COLO829 (cell line): ENCODE results near the gene CGB1.
A peak's percentile ranks its signal among the peaks of the same experiment; 100 is the strongest.
"Not testable (repeated sequence)": the region's sequence is repeated elsewhere in the genome, so short reads cannot be mapped to it uniquely, and the experiment has no call there.

ENCODE experiments used
- DNase-seq: peaks from one replicate; pipeline ENCODE4 v3.0.0; 2012; ENCODE audit warnings: low spot score

Gene CGB1

GRCh38 chr19:49036815-49037214 lies at the start of gene CGB1:
TSS of gene CGB1 (minus strand) at chr19:49036895. CDS start at chr19:49036711, 184 bp downstream.
- DNase-seq = peak; percentile 64

- no peak for DNase-seq
These were observed 49.6 kb upstream of the CGB1 start for GRCh38 chr19:49086296-49086695.

- no peak for DNase-seq
These were observed 49.2 kb upstream of the CGB1 start for GRCh38 chr19:49085868-49086232.

- peak; percentile 100 for DNase-seq
These were observed 48.5 kb upstream of the CGB1 start, which contains the start of gene SNRNP70 for GRCh38 chr19:49085020-49085867. TSS of gene SNRNP70 (plus strand) at chr19:49085451. CDS start at chr19:49086415, 964 bp downstream.

GRCh38 chr19:49084206-49085019 lies 47.7 kb upstream of the CGB1 start:
- DNase-seq = no peak

GRCh38 chr19:49081273-49081672 lies 44.6 kb upstream of the CGB1 start:
- DNase-seq = no peak

- no peak for DNase-seq
These were observed 43.7 kb upstream of the CGB1 start for GRCh38 chr19:49080392-49080791.

GRCh38 chr19:49074869-49075268 lies 38.2 kb upstream of the CGB1 start:
- DNase-seq = not testable (repeated sequence)

GRCh38 chr19:49073514-49074378 lies 37.1 kb upstream of the CGB1 start:
- no peak for DNase-seq

GRCh38 chr19:49071860-49072547 lies 35.3 kb upstream of the CGB1 start:
- DNase-seq = no peak

GRCh38 chr19:49070416-49070815 lies 33.7 kb upstream of the CGB1 start:
- DNase-seq = no peak

GRCh38 chr19:49069026-49069425 lies 32.3 kb upstream of the CGB1 start:
- DNase-seq = no peak

GRCh38 chr19:49067554-49067953 lies 30.9 kb upstream of the CGB1 start:
- no peak for DNase-seq

GRCh38 chr19:49065905-49066512 lies 29.3 kb upstream of the CGB1 start:
- no peak for DNase-seq

GRCh38 chr19:49064768-49065611 lies 28.3 kb upstream of the CGB1 start, which contains the start of gene NTF4:
TSS of gene NTF4 (minus strand) at chr19:49064818. CDS start at chr19:49061997, 2,821 bp downstream.
- DNase-seq = no peak

GRCh38 chr19:49064029-49064629 lies 27.4 kb upstream of the CGB1 start:
- DNase-seq = no peak

GRCh38 chr19:49061445-49061844 lies 24.8 kb upstream of the CGB1 start:
- no peak for DNase-seq

- DNase-seq = no peak
These were observed 24.3 kb upstream of the CGB1 start for GRCh38 chr19:49061000-49061399.

- DNase-seq = no peak
These were observed 22.4 kb upstream of the CGB1 start for GRCh38 chr19:49059053-49059452.

- no peak for DNase-seq
These were observed 21.9 kb upstream of the CGB1 start for GRCh38 chr19:49058562-49058961.
